CD14-positive monocyte (primary cell): ENCODE measurements around the gene IGF2. TPM values are rescaled to one million over a fixed set of nuclear protein-coding genes. Genes with fewer than 3 reads are reported as not detected.
A peak's percentile ranks its signal among the peaks of the same experiment; 100 is the strongest.

Experiments
- DNase-seq, 3 donors: peaks; one replicate each; pipeline ENCODE4 v3.0.0-alpha.2; 2011 to 2022
- H2AFZ ChIP-seq: 2 replicates; pipeline ENCODE4 v1.6.0; 2012; ENCODE audit warnings: mild to moderate bottlenecking, low read depth, low read length, inconsistent platforms; ENCODE audit not compliant: insufficient read depth, poor library complexity, severe bottlenecking
- H3K27ac ChIP-seq, 2 donors: 1 replicate in 1 of 2; 2 replicates in 1 of 2; pipeline ENCODE4 v1.5.1; 2012 to 2013; ENCODE audit warnings: low read length in 2 of 2, control low read depth in 1 of 2, inconsistent platforms in 1 of 2, low read depth in 1 of 2, mild to moderate bottlenecking in 1 of 2
- H3K27me3 ChIP-seq, 2 donors: one replicate each; pipeline versions ENCODE4 v1.6.0 to v1.6.1; 2011 to 2013; ENCODE audit warnings: low read length in 2 of 2; ENCODE audit not compliant: control insufficient read depth in 2 of 2, insufficient read depth in 2 of 2
- H3K36me3 ChIP-seq, 2 donors: replicated peaks in 1 of 2; 1 replicate in 1 of 2; 2 replicates in 1 of 2; pipeline versions ENCODE4 v1.5.1 to v1.6.1; 2012 to 2013; ENCODE audit warnings: low read length in 2 of 2, control low read depth in 1 of 2, inconsistent platforms in 1 of 2, mild to moderate bottlenecking in 1 of 2; ENCODE audit not compliant: insufficient read depth in 2 of 2, control insufficient read depth in 1 of 2
- H3K4me1 ChIP-seq, 2 donors: 1 replicate in 1 of 2; 2 replicates in 1 of 2; pipeline versions ENCODE4 v1.5.1 to v1.6.1; 2012 to 2013; ENCODE audit warnings: low read length in 2 of 2, control low read depth in 1 of 2, inconsistent platforms in 1 of 2, mild to moderate bottlenecking in 1 of 2, moderate library complexity in 1 of 2; ENCODE audit not compliant: insufficient read depth in 2 of 2, control insufficient read depth in 1 of 2
- H3K4me2 ChIP-seq: replicated peaks from 2 replicates; pipeline ENCODE3; 2012; ENCODE audit warnings: low read length, moderate library complexity, mild to moderate bottlenecking; ENCODE audit not compliant: poor library complexity, severe bottlenecking; ENCODE audit errors: extremely low read depth
- H3K4me3 ChIP-seq, 3 experiments: fragments of 200-600 bp in 1 of 3; sonication (generic) in 1 of 3; replicated peaks in 1 of 3; 1 replicate in 2 of 3; 2 replicates in 1 of 3; pipeline ENCODE4 v1.5.1; 2011 to 2013; ENCODE audit warnings: low read length in 3 of 3, mild to moderate bottlenecking in 3 of 3, control low read depth in 2 of 3, low read depth in 2 of 3, inconsistent platforms in 1 of 3, moderate library complexity in 1 of 3
- H3K79me2 ChIP-seq: 2 replicates; pipeline ENCODE4 v1.6.0; 2012; ENCODE audit warnings: mild to moderate bottlenecking, control low read depth, inconsistent platforms, low read length, moderate library complexity; ENCODE audit not compliant: insufficient read depth
- H3K9ac ChIP-seq: 2 replicates; pipeline ENCODE4 v1.6.0; 2017; ENCODE audit warnings: low read length, mild to moderate bottlenecking; ENCODE audit not compliant: insufficient read depth, poor library complexity, severe bottlenecking
- H3K9me3 ChIP-seq, 2 donors: replicated peaks in 1 of 2; 1 replicate in 1 of 2; 2 replicates in 1 of 2; pipeline versions ENCODE4 v1.5.1 to v1.6.1; 2012 to 2013; ENCODE audit warnings: low read length in 2 of 2, control low read depth in 1 of 2; ENCODE audit not compliant: control insufficient read depth in 1 of 2, insufficient read depth in 1 of 2
- H4K20me1 ChIP-seq: 2 replicates; pipeline ENCODE4 v1.6.0; 2012; ENCODE audit warnings: mild to moderate bottlenecking, low read length, control low read depth, moderate library complexity; ENCODE audit not compliant: insufficient read depth
- H3K27ac Mint-ChIP-seq, 7 donors: one replicate each; pipeline ENCODE4 v1.8.0; 2020; ENCODE audit warnings: mild to moderate bottlenecking in 7 of 7, mixed read lengths in 7 of 7, moderate library complexity in 6 of 7, inconsistent platforms in 2 of 7
- H3K27me3 Mint-ChIP-seq, 3 donors: one replicate each; pipeline ENCODE4 v1.8.0; 2021 to 2022; ENCODE audit warnings: low read depth in 3 of 3, mild to moderate bottlenecking in 3 of 3, mixed read lengths in 3 of 3, moderate library complexity in 3 of 3, inconsistent platforms in 1 of 3
- H3K36me3 Mint-ChIP-seq, 2 donors: one replicate each; pipeline ENCODE4 v1.8.0; 2020; ENCODE audit warnings: mixed read lengths in 2 of 2, inconsistent platforms in 1 of 2, mild to moderate bottlenecking in 1 of 2
- H3K4me1 Mint-ChIP-seq: one replicate; pipeline ENCODE4 v1.8.0; 2020; ENCODE audit warnings: mild to moderate bottlenecking, mixed read lengths
- H3K4me3 Mint-ChIP-seq, 2 donors: one replicate each; pipeline ENCODE4 v1.8.0; 2020; ENCODE audit warnings: mild to moderate bottlenecking in 2 of 2, mixed read lengths in 2 of 2, moderate library complexity in 1 of 2
- H3K9me3 Mint-ChIP-seq, 7 donors: one replicate each; pipeline ENCODE4 v1.8.0; 2020 to 2022; ENCODE audit warnings: mixed read lengths in 7 of 7, mild to moderate bottlenecking in 6 of 7, moderate library complexity in 6 of 7, inconsistent platforms in 2 of 7
- WGBS: methylation state at CpG from one replicate; pipeline ENCODE4 v1.1.5; 2013; ENCODE audit warnings: missing lambda C conversion rate; ENCODE audit not compliant: insufficient coverage; 5-methylcytosine and 5-hydroxymethylcytosine counted together
- intact Hi-C, 2 donors: fragments of 100-400 bp; cut with micrococcal nuclease; formaldehyde crosslinking; loops; one replicate each; pipeline versions ENCODE4 v1.15.0 to v1.15.1; 2023
- polyA plus RNA-seq, 3 donors: library from polyadenylated mRNA; depleted of rRNA in 1 of 3; unstranded in 2 of 3; stranded (reverse) in 1 of 3; fragments of 300-500 nt in 2 of 3; fragments of >200 nt in 1 of 3; fragmentation: Illumina TruSeq in 2 of 3; gene quantifications; 1 replicate in 2 of 3; 2 replicates in 1 of 3; pipeline ENCODE4 v1.2.3, GENCODE V29; 2012 to 2021
- TF ChIP-seq, protein P1 (sequence below): fragments of 200-600 bp; IDR thresholded peaks from one replicate; pipeline ENCODE4 v1.8.0; 2022; ENCODE audit warnings: antibody characterized with exemption, mild to moderate bottlenecking

The IGF2 gene
- polyA plus RNA-seq, 3 donors: not detected

DNA sequence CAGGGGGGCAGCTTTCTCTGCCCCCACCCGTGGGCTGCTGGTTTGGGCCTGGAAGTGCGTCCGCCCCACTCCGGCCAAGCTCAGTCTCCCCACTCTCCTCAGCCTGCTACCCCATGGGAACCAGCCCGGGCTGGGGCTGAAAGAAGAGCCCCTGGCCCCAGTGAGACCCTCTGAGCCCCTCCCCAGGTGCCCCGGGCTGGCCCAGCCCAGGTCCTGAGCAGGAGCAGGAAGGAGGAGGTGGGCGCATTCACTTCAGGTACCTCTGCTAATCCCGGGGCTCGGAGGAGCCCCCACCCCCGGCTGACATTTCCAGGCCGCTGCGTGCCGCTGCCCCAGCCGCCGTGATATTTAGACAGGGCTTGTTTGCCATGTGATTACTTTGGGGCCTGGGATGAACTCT, 41.2 kb upstream of the IGF2 start:
- Mint-ChIP-seq H3K36me3 (no peaks in the 10 kb centered on the region), H3K27me3 (peaks cover 7 to 17% (median 10%) of the 10 kb centered on the region in 3 donors), H3K27ac (no peak overlapping the region), H3K4me3 (no peak overlapping the region), H3K4me1 (no peaks in the 10 kb centered on the region), H3K9me3 (peaks cover 0 to 5% (median 0%) of the 10 kb centered on the region in 7 donors)
- Histone ChIP-seq H3K36me3 (no peaks in the 10 kb centered on the region), H4K20me1 (no peaks in the 10 kb centered on the region), H3K27ac (no peak overlapping the region), H3K79me2 (no peaks in the 10 kb centered on the region), H3K27me3 (peaks cover 0 to 7% of the 10 kb centered on the region in 2 donors), H3K9me3 (no peaks in the 10 kb centered on the region), H3K4me3 (no peak overlapping the region), H3K4me1 (no peaks in the 10 kb centered on the region), H3K4me2 (no peak overlapping the region), H2AFZ (no peak overlapping the region), H3K9ac (no peak overlapping the region)
- WGBS: 90% methylated on average over 14 of the region's 15 CpGs
- TF ChIP-seq, protein P1, sequence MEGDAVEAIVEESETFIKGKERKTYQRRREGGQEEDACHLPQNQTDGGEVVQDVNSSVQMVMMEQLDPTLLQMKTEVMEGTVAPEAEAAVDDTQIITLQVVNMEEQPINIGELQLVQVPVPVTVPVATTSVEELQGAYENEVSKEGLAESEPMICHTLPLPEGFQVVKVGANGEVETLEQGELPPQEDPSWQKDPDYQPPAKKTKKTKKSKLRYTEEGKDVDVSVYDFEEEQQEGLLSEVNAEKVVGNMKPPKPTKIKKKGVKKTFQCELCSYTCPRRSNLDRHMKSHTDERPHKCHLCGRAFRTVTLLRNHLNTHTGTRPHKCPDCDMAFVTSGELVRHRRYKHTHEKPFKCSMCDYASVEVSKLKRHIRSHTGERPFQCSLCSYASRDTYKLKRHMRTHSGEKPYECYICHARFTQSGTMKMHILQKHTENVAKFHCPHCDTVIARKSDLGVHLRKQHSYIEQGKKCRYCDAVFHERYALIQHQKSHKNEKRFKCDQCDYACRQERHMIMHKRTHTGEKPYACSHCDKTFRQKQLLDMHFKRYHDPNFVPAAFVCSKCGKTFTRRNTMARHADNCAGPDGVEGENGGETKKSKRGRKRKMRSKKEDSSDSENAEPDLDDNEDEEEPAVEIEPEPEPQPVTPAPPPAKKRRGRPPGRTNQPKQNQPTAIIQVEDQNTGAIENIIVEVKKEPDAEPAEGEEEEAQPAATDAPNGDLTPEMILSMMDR: no peak
- no peak for DNase-seq
- intact Hi-C loops: no loop called here

DNA sequence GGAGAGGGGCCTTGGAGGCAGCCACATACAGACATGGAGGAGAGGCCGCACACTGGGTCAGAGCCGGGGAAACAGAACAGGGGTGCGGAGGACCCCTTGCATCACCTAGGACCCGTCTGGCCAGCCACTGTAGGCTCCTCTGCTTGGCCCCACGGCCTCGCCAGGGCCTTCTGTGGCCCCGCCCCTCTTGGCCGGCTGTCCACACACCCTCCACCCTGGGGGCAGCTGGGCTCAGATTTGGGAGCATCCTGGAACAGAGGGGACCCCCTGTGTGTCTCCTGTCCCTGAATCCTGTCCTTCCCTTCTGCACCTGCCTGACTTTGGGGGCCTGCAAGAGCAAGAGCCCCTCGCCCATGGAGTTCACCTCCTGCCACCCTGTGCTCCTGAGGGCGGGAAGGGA, 40.3 kb upstream of the IGF2 start:
- Histone ChIP-seq H3K36me3 (no peaks in the 10 kb centered on the region), H3K9me3 (no peaks in the 10 kb centered on the region), H4K20me1 (no peaks in the 10 kb centered on the region), H3K4me1 (no peaks in the 10 kb centered on the region), H3K9ac (no peak overlapping the region), H3K4me3 (no peak overlapping the region), H3K79me2 (no peaks in the 10 kb centered on the region), H3K27me3 (no peaks in the 10 kb centered on the region), H2AFZ (no peak overlapping the region), H3K27ac (no peak overlapping the region), H3K4me2 (no peak overlapping the region)
- no peaks in the 10 kb centered on the region for H3K36me3 Mint-ChIP-seq
- H3K9me3 Mint-ChIP-seq: peaks cover 0 to 3% (median 0%) of the 10 kb centered on the region in 7 donors
- intact Hi-C loops: no loop called here
- DNase-seq: no peak
- H3K4me3 Mint-ChIP-seq: no peak overlapping the region
- TF ChIP-seq, protein P1: no peak
- peaks cover 0 to 9% (median 8%) of the 10 kb centered on the region in 3 donors for H3K27me3 Mint-ChIP-seq
- WGBS: 90% methylated on average over 10 of the region's 10 CpGs
- H3K27ac Mint-ChIP-seq: peak overlapping the region in 1 of 7 donors; percentile 65
- no peaks in the 10 kb centered on the region for H3K4me1 Mint-ChIP-seq
